NT2/D1 (cell line): ENCODE results near the gene ZNF23.

Source experiments
- YY1 ChIP-seq: IDR thresholded peaks from 2 replicates; pipeline ENCODE4 v1.6.1; 2011; ENCODE audit not compliant: insufficient read length, insufficient read depth
- ZNF274 ChIP-seq: IDR thresholded peaks from 2 replicates; pipeline ENCODE4 v1.6.1; 2011; ENCODE audit warnings: mild to moderate bottlenecking, low read depth, low read length

DNA sequence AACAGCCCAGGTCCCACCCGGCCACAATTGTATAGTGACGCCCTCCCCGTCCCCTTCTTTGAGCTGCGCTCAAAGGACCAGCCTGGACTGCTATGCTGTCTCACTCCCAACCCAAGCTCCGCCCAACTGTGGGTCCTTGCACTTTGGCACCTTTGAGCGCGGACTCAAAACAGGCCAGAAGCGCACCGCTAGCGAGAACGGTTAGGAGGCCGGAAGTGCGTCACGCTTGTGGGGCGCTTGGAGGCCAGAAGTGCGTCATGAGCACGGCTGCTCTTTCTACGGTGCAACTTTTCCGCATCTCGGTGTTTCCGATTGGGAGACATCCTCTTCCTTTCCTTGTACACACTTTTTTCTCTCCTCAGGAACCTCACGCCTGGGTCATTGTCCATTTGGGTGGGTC is 27.1 kb upstream of the ZNF23 start, which contains the start of gene ZNF19:
- TF ChIP-seq ZNF274, result no peak
- no peak for TF ChIP-seq YY1
